NK-92 treated with Interleukin-12 subunit alpha and Interleukin-12 subunit beta, amount 100 ng/mL, for 24 hours (cell line): ENCODE data around the gene ADD2.
"Not testable (repeated sequence)": the region's sequence is repeated elsewhere in the genome, so short reads cannot be mapped to it uniquely, and the experiment has no call there.

Source experiments
- DNase-seq: peaks from one replicate; lab custom pipeline; 2025; lab: John Stamatoyannopoulos, UW

ADD2 gene, protein sequence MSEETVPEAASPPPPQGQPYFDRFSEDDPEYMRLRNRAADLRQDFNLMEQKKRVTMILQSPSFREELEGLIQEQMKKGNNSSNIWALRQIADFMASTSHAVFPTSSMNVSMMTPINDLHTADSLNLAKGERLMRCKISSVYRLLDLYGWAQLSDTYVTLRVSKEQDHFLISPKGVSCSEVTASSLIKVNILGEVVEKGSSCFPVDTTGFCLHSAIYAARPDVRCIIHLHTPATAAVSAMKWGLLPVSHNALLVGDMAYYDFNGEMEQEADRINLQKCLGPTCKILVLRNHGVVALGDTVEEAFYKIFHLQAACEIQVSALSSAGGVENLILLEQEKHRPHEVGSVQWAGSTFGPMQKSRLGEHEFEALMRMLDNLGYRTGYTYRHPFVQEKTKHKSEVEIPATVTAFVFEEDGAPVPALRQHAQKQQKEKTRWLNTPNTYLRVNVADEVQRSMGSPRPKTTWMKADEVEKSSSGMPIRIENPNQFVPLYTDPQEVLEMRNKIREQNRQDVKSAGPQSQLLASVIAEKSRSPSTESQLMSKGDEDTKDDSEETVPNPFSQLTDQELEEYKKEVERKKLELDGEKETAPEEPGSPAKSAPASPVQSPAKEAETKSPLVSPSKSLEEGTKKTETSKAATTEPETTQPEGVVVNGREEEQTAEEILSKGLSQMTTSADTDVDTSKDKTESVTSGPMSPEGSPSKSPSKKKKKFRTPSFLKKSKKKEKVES

DNA sequence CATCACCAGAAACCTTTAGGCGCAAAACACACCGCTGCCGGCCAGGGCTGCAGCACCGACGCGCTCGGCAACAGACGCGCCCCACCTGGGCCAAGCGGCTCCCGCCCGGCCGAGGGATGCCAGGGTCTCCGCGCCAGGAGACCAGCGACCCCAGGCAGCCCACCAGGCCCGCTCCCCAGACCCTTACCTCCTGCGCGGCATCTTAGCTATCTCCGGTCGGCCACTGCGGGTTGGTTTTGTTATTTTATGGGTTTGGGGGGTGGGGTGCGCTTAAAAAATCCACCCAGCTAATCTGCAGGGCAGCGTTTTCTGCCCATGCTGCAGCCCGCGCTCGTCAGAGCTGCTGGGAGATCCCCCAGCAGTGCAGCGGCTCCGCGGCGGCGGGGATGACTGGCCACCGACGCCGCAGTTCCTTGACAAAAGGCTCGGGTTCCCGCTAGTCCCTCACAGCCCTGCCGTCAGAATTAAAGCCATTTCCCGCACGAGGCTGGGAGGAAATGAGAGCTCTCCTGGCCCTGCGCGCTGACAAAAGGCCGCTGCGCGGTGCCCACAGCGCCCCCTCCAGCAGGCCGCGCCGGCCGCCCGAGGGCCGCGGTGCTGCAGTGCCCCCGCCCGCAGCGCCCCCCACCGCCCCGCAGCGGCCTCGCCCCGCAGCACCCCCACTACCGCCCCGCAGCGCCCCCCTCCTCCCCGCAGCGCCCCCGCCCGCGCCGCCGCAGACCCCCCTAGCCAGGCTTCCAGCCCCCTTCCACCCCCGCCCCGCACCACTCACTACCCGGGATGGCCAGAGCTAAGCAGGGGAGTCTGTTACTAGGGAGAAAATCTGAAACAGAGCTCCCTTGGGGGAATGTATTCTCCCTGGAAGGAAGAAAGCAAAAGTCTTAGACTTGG is at the start of gene ADD2:
ADD2 (minus strand) TSS at position 502 of the 891 bp plus-strand sequence. CDS start 61,792 bp downstream, outside the sequence.
- no peak for DNase-seq

DNA sequence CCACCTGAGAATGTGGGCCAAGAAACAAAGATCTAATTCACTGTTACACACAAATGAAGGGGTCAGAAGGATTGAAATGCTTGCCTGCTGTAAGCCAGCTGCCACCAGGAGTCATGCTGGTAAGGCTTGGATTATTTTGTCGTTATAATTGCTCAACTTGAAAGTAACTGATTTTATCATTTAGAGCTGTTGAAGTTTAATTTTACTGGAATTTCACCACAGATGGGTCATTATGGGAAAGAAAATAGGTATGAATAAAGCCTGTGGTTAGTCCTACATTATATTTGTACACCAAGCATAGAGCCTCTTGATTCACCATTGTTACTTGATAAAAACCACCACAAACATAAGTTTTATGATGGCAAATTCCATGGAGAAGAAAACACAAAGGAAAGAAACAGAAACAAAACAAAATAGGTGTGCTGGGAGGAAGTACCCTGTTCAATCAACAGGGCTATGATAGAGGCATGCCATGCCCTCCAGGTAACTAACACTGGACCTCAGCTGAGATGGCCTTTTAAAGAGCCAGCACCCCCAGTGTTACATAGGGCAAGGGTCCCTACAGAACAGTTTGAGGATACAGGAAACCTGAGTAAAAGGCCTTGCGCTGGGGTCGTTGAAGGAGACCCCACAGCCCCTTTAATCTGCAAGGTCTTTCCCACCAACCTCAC is 49.4 kb upstream of the ADD2 start:
- DNase-seq: no peak

DNA sequence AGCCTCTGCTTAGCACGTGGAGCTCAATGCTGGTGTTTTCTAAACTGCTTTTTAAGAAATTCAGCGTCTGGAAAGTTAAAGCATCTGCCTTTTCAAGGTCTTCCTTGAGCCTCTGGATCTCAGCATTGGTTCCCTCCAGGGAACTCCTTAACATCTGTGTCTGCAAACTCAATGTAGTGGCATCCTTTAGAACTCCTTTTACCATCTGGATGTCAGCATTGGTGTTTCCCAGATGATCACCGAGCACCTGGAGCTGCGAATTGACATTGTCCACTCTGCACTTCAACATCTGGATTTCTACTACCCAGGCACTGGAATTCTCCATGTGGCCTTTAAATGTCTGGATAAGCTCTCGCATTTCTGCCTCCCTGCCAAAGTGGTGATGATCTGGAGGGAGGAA is 48.7 kb upstream of the ADD2 start:
- no peak for DNase-seq

DNA sequence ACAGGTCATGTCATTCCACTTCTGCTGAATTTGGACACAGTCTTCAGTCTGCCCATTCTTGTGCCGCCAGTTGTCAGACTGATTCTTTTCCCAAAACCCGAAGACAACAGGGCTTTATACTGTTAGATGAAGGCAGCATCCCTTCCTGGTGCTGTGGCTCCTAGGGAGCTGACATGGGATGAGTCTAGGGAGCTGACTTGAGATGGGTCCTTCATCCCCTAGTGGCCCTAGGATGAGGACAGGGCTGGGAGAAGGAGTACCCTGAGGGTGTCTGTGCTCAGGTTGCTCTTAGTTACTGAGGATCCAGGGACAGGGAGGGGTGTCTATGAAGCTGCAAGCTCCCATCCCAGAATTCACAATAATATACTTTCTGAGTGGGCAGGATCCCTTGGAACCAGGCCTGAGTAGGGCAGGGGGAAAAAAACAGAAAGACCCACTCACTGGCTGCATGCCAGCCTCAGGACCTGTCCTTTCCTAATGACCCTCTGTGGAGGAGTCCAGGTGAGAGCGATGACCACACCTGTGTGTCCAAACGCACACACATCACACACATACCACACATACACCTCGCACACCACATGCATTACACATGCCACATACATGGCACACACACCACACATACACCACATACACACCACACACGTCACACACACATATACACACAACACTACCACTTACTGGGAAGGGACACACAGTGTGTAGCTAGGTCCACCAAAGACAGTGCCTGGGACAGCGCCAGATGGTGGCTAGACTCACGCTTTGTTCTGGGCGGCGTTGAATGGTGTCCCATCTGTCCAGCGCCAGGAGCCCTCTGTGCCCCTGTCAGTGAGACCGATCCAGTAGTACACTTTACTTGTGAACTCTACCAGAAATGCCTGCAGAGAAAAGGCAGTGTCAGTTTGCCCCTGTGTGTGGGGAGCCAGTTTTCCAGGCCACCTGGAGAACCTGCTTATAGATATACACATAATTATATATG is 41.3 kb upstream of the ADD2 start:
- DNase-seq: no peak

DNA sequence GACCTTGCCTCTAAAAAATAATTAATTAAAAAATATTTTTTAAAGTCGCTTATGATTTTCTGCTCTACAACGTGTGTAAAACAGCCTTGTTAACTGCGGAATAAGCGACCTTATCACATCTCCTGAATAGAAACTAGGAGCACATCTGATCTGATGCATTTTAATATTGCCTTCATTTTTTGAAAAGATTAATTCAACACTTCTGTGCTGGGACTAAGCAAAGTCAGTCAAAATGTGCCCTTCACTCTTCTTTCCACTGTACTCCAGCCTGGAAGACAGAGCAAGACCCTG is 39.8 kb upstream of the ADD2 start:
- DNase-seq: no peak

DNA sequence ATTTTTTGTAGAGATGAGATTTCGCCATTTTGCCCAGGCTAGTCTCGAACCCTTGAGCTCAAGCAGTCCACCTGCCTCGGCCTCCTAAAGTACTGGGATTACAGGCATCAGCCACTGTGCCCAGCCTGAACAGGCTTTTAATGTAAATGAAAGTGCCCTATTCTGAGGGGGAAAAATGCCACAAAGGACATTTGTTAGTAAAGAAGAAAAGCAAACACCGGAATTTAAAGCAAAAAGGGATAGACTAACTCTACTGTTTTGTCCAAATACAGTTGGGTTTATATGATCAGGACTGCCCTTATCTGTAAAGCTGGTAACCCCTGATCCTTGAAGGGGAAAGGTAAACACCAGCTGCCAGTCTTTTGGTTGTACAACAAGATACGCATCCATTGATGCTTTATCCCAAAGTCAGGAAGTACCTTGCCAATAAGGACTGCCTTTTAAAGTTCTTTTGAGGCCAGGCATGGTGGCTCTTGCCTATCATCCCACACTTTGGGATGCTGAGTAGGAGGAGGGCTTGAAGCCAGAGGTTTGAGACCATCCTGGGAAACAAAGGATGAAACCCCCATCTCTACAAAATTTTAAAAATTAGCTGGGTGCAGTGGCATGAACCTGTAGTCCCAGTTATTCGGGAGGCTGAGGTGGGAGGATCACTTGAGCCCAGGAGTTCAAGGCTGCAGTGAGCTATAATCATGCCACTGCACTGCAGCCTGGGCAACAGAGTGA is 39.3 kb upstream of the ADD2 start:
- DNase-seq: no peak

DNA sequence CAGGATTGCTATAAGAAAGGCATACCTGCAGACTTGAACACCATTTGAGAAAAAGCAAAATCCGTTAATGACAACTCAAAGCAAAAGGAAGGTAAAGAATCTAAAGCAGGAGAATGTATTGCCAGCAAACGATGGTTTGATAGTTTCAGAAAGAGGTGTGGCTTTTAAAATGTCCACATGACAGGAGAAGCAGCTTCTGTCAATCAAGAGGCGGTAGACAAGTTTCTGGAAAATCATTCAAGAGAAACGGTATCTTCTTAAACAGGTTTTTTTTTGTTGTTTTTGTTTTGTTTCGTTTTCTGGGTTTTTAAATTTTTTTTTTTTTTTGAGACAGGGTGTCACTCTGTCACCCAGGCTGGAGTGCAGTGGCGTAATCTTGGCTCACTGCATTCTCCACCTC is 38.6 kb upstream of the ADD2 start:
- no peak for DNase-seq

DNA sequence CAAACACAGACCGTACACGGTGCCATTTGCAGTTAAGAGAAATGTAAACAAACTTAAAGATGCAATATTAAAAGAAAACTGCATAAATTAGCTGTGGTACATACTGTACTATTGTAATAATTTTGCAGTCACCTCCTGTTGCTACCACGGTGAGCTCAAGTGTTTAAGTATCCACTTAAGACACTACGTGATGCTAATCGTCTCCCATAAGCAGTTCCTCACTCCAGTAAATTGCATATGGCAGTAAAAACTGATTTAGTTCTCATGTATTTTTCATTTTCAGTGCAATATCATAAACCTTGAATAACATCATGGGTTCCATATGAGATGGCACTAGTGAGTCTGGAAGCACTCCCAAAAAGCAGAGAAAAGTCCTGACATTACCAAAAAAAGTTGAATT is 38.0 kb upstream of the ADD2 start:
- no peak for DNase-seq

DNA sequence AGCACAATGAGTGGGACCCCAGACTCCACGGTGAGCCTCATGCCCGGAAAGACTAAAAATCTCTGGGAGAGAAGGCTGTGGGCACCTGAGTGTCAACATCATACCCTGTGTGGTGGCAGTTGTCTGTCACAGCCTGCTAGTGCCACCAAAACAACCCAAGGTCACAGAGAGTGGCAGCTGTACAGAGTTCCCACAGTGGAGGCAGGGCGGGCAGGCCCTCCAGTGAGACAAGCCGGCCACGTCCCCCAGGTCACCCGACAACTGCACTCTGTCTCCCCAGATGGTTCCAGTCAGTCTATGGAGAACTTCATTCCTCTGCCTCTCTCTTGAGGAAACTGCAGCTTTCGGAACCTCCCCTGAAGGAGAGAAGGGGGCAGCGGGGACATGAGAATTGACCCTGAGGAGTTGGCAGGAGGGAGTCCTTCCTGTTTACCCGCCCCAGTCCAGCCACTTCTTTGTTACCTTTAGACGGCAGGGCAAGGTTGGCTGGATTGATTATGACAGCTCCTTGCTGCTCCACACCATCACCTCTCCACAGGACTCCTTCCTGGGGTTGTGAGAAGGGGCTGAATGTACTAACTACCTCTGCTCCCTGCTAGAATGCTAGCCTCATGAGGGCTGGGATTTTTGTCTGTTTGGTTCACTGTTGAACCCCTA is 33.7 kb upstream of the ADD2 start:
- DNase-seq: no peak

DNA sequence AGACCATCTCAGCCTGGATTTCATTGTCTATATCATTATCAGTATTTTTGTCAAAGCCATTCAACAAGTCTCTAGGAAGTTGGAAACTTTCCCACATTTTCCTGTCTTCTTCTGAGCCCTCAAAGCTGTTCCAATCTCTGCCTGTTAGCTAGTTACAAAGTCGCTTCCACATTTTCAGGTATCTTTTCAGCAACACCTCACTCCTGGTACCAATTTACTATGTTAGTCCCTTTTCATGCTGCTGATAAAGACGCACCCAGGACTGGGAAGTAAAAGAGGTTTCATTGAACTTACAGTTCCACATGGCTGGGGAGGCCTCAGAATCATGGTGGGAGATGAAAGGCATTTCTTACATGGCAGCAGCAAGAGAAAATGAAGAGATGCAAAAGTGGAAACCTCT is 31.7 kb upstream of the ADD2 start:
- no peak for DNase-seq

DNA sequence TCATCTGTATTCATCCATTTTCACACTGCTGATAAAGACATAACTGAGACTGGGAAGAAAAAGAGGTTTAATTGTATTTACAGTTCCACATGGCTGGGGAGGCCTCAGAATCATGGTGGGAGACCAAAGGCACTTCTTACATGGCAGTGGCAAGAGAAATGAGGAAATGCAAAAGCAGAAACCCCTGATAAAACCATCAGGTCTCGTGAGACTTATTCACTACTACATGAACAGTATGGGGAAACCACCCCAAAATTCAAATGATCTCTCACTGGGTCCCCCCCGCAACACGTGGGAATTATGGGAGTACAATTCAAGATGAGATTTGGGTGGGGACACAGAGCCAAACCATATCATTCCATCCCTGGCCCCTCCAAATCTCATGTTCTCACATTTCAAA is 30.0 kb upstream of the ADD2 start:
- not testable (repeated sequence) for DNase-seq

DNA sequence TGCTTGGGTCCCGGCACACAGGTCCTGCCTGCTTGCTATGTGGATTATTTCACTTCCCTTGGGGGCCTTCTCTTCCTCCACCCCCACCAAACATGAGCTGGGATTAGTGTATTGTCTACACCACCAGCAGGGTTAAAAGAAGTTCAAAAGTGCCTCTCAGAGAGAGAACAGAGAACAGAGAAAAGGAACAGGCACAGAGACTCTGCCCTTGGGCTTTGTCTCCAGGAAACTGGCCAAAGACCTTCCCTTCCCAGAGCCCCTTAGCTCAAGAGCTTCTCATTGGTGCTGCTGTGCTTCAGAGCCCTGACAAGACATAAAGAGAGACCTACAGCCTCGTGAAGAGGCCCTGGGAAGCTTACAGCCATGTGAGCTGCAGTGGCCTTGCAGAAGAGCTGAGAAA is 29.5 kb upstream of the ADD2 start:
- DNase-seq: no peak

DNA sequence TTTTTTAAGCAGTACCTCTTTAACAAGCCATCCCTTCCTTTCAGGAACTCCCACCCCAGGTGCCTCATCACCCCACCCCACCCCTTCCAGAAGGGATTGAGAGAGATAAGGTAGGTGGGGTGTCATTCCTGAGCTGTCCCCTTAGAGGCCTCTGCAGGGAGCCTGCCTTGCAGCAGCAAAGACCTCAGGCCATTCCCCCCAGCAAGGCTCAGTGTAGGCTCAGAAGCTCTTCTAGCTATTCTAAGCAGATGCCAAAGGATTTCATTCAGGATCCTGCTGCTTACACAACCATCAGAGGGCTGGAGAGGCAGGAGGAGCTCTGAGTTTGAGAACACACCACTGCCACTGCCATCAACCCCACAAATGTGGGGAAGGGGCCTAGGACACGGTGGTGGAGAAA is 28.3 kb upstream of the ADD2 start:
- DNase-seq: no peak

DNA sequence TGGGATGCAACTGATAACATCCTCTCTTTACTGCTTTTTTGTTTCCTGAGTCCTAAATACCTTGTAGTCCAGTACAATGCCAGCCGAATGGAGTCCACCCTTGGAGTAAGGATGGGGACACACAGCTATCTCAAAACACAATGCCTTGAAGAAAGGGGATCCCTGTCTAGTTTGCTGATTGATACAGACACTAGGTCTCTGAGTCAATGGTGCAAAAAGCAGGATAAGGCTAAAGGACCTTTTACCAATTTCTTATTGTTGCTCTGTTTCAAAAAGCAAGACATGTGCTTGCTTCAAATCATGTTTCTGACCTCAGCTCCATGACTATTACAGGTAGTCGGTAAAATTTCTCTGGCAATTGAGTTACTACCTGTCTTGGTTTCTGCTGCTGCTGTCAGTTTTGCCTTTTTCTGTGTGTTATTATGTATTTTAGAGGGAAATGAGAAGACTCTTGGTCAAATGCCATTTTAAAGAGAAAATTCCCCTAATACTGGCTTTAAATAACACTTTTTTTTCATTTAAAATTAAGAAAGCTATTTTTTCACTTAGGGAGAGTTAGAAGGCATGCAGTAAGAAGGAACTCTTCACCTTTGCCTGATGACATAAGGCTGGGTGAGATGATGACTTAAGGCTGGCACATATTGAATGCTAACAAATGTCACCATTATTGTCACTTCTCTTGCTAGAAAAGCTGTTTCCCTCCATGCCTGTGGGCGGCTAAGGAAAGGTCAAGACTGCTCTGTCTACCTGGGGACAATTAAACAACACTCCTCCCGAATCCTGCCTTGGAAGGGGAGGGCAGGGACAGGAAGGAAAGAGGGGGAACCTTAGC is 27.4 kb upstream of the ADD2 start:
- no peak for DNase-seq

DNA sequence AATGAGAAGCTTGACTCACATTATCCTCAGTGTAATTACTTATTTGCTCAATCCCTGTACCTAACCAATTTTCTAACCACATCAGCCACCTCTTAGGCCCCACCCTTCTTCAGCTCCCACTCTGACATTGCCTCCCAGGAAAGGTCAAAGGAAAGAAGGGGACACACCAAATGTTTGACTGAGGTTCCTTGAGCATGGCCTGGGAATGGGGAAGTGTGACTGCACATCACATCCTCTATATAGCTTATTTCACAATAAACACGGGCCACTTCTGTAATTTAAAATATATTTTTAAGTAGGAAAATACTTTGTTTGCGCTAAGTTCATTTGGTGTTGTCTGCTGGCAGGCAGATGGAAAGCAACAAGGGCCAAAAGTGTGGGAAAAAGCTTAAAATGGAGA is 25.4 kb upstream of the ADD2 start:
- no peak for DNase-seq

DNA sequence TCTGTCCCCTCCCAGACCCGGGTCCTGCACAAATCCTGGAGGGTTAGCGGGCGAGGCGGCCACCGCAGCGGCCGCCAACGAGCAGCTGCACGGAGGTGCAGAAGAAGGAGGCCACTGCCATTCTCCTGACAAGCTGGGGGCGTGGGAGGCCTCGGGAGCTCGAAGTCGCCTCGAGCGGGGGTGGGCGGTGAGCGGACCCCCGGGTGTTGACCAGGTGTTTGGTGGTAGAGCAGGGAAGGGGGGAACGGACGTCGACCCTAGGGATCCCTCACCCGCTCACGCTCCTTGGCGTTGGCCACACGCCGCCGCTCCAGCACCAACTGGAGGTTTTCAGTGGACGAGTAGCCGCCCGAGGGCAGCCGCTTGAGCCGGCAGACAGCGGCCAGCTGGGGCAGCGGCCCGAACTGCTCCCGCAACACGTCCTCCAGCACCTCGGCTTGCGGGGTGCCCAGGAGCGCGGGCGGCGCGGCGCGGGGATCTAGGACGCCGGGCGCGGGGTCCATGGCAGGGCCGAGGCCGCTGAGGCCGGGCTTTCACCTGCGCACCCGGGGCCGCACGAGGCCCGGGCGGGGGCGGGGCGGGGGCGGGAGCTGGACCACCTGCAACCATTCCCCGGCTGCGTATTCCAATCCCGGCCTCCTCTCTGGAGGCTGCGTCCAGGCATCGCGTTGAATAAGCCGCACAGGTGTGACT is 22.3 kb upstream of the ADD2 start, which contains the start of gene FIGLA:
FIGLA (minus strand) TSS at position 508 of the 693 bp plus-strand sequence; CDS start at position 503, 5 bp downstream.
- no peak for DNase-seq

DNA sequence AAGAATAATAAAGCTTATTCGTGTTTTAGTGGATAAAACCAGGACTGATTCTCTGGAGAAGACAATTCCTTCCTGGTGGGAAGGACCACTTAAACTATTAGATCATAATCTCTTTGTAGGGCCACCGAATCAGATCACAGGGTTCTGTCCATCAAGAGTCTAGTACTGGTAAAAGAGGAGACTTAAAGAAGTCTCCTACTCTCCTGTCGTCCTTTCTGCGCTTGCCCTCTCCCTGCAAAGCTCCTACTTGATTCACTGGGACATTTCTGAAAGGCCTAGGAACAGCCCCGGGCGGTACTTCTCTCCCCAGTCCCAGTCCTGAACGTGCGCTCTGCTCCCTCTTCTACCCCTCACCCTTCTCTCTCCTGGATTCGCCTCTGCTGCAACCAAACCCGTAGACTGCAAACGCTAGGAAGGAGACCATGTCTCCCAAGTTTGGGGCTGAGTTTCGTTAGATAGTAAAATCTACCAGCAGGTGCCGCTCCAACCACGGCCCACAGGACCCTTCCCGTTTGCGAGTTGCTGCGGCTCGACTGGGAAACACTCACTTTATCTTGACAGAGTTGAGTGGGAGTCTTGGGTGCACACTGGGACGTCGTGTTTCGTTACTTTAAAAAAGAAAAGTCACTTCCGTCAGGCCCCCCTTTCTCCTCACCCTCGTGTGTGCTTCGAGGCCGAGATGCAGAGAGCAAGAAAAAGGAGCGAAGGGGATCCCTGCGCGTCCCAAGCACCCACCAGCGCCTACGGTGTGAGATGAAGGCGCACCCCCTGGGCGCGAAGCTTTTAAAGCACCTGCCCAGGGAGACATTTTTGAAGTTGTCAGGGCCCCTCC is 21.5 kb upstream of the ADD2 start:
- no peak for DNase-seq
